Non-pigmented ciliary epithelial cell (primary cell): Measurements from ENCODE around the gene NUPR1.
"Not testable (repeated sequence)": the region's sequence is repeated elsewhere in the genome, so short reads cannot be mapped to it uniquely, and the experiment has no call there.

Source experiments
- DNase-seq: peaks from one replicate; pipeline ENCODE4 v3.0.0-alpha.2; 2010; ENCODE audit warnings: low read depth

The NUPR1 gene

DNA sequence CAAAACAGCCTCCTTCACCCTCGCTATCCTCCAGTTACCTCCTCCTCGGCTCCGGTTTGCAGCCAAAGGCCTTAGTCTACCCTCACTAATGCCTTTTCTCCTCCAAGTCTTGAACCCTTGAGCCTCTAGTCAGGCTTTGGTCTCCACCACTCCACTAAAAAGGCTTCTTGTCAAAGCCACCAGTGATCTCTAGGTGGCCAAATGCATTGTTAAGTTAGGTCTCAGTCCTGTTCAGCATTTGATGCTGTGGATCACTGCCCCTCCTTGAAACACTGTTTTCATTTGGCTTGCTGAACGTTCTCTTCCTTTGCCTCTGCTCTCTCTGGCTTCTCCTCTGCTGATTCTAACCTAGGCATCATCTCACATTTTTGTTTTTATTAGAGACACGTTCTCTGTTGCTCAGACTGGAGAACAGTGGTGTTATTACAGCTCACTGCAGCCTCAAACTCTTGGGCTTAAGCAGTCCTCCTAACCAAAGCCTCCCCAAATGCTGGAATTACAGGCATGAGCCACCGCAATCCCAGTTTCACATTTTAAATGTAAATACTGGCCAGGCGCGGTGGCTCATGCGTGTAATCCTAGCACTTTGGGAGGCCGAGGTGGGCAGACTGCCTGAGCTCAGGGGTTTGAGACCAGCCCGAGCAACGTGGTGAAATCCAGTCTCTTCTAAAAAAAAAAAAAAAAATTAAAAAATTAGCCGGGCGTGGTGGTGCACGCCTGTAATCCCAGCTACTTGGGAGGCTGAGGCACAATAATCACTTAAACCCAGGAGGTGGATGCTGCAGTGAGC is 16.1 kb upstream of the NUPR1 start:
- DNase-seq, result no peak

DNA sequence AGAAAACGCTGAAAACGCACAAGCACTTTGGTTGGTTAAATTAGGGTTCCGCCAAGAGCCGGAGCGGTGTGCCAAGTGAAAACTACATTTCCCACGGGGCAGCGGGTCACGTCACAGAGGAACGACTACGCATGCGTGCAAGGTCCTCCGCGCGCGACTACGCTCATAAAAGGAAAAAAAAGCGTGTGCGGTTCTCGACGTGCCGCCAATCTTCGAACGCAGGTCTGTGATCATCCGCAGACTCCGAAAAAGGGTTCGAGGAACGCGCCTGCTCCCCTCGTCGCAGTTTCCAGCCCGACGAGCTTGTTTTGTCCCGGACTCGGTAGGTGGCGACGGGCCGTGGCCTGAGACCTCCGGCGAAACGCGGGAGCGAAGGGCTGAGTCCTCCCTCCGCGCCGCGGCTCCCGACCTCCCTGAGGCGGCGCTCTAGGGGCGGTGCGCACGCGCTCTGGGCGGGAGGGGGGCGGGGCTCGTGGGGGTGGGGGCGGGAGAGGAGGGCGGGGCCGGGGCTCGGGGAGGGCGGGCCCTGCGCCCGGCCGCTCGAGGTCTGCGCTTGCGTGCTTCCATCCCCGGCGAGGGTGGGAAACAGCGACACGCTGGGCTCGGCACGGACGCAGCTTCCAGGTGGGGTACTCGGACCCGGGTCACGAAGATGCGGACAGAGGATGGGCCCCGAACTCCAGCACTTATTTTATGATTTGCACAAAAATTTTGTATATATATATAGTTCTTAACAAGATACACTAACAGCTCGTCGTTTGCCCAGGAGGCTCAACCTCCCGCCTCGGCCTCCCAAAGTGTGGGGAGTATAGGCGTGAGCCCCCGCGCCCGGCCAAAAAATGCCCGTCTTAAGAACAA is 15.2 kb upstream of the NUPR1 start, which contains the start of gene SGF29:
Gene SGF29 (plus strand): TSS at position 145 of the 858 bp plus-strand sequence. CDS start 27,150 bp downstream, outside the sequence.
- no peak for DNase-seq

DNA sequence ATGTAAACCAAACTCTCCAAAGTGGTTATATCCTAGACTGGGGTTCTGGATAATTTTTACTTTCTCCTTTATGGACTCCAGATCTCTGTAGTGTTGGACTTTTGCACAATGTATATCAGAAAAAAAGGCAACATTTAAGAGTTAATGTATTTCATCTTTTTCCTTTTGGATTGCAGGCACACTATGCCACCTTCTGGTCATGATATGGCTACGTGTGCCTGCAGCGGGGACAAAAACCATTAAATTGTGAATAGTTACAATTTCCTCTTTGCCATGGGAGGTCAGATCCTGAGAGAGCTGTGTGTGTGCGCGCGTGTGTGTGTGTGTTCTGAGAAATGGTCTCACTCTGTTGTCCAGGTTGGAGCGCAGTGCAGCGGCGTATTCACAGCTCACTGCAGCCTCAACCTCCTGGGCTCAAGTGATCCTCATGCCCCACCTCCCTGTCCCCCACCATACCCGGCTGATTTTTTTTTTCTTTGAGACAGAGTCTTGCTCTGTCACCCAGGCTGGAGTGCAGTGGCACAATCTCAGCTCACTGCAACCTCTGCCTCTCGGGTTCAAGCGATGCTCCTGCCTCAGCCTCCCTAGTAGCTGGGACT is 10.6 kb upstream of the NUPR1 start:
- no peak for DNase-seq

DNA sequence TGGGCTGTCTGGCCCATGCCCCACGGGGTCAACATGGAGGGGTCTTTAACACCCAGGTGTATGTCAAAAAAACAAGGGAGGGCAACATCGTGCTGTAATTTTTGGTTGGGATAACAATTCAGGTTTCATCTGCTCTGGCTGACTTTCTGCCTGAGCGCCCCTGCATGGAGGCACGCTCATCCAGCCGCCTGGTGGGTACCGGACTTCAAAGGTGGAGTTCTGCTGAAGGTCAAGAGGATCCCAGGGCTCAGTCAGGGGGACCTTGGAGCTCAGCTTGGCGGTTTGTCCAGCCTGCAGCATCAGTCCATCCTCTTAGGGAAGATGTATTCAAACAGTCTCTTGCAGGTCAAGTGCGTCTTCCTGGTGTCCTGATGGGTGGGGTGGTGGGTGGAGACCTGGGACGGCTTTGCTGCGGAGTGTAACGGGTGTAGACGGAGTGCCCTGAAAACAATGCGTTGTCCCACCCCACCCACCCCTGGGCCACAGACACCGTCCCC is 9.6 kb upstream of the NUPR1 start:
- no peak for DNase-seq

DNA sequence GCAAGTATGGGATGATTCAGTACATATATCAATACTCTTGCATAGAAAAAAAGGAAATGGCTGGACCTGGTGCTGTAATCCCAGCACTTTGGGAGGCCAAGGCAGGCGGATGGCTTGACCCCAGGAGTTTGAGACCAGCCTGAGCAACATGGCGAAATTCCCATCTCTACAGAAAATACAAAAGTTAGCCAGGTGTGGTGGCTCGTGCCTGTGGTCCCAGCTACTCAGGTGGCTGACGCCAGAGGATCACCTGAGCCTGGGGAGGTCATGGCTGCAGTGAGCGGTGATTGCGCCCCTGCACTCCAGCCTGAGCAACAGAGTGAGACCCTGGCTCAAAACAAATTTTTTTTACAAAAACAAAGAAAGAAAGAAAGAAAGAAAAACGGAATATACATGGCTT is 7.9 kb upstream of the NUPR1 start:
- no peak for DNase-seq

DNA sequence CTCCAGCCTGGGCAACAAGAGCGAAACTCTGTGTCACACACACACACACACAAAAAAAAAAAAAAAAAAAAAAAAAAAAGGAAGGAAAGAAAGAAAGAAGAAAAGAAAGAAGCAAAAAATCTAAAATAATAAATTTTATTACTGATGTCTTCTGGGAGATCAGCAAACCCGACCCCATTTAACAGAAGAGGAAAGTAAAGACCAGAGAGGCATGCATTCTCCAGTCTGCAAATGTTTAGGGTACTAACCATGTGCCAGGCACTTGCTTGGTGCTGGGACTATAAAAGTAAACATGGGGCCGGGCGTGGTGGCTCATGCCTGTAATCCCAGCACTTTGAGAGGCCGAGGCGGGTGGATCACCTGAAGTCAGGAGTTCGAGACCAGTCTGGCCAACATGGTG is 7.2 kb upstream of the NUPR1 start:
- not testable (repeated sequence) for DNase-seq

DNA sequence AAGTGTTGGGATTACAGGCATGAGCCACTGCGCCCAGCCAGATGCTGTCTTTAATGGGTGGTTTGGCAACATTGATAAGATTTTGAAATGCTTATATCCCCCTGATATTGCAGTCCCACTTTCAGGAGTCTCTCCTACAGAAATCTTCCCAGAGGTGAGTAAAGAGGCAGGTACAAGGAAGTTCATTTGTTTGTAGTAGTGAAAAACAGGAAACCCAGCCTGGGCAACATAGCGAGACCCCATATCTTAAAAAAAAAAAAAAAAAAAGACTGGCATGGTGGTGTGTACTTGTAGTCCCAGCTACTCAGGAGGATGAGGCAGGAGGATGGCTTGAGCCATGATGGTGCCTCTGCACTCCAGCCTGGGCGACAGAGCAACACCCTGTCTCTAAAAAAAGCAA is 6.2 kb upstream of the NUPR1 start:
- no peak for DNase-seq

DNA sequence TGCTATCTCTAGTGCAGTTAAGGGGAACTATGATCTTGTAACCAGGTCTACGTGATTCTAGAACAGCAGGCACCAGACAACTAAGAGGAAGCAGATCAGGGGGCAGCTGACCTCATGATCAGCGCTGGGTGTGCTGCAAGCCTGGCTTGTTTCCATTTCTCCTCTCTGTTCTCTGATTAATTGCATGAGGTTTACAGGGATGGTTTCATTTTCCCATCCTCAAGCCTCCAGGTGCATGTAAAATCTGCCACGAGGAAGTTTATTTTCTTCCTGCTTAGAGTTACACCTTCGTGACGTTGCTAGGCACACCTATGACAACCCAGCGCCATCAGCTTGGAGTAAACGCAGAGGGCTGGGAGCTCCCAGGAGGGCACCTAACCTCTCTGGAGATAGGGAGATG is 4.3 kb upstream of the NUPR1 start:
- no peak for DNase-seq

DNA sequence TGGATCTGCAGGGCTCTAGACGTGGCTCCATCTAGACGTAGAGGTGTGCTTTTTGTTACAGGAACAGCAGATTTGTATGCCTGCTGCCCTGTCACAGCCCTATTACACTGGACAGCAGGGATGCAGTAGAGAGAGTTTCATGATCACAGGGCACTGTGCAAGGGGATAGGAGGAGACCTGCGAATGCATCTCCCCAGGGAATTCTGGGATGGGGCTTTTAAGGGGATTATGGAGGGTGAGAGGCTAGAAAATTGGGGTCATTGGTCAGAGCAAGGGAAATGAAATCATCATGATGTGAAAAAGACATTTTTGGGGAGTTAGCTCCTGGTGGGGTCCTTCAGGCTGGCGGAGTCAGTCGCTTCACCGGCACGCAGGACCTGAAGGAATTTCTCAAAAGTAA is 3.9 kb upstream of the NUPR1 start:
- no peak for DNase-seq

DNA sequence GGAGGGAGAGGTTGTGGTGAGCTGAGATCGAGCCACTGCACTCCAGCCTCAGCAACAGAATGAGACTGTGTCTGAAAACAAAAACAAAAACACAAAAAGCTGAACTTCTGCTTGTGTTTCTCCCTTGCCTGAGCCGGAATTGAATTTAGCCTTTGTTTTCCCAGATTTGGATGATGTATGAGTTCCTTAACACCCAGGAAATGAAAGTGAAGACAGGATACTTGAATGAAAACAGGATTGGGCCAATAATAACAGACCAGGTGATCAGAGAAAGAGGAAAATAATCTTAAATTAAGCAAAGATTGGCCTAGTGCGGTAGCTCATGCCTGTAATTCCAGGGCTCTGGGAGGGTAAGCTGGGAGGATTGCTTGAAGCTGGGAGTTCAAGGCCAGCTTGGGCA is 1.6 kb upstream of the NUPR1 start:
- no peak for DNase-seq

DNA sequence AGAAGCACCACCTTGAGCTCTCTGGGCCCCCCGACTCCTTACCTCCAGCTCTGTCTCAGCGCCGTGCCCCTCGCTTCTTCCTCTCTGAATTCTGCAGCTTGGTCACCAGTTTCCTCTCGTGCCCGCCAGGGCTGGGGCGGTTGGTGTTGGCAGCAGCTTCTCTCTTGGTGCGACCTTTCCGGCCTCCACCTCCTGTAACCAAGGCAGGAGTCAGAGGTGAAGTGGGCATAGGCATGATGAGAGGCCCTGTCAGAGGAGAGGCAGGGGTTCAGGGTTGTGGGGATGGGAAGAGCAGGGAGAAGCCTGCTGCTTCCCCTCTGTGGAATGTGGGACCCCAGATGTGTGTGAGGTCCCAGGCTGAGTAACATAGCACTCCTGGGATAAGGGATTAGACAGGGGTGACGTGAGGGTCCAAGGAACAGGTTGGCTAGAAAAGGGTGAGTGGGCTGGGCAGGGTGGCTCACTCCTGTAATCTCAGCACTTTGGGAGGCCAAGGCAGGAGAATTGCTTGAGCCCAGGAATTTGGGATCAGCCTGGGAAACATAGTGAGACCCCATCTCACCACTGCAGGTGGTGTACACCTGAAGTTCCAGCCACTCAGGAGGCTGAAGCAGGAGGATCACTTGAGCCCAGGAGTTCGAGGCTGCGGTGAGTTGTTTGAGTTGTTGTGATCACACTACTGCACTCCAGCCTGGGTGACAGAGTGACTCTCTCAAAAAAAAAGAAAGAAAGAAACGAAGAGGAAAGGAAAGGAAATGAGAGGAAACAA is 626 bp downstream of the NUPR1 start:
- DNase-seq, result no peak

DNA sequence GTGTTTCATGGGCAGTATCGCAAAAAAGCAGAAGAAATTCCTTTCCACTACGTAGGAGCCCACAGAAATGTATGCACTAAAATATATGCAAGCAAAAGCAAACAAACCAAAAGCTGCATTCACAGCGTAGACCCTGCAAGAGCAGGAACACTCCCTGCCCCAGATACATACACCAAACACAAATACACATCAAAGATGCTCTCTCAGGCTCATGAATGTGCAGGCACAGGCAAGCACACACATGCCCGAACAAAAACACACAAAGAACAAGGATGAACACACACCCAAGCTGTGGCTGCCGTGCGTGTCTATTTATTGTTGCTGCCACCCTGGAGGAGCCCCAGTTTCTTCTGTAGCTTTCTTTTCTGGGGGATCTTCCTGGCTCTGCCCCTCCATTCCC is 1.7 kb downstream of the NUPR1 start:
- DNase-seq, result no peak

DNA sequence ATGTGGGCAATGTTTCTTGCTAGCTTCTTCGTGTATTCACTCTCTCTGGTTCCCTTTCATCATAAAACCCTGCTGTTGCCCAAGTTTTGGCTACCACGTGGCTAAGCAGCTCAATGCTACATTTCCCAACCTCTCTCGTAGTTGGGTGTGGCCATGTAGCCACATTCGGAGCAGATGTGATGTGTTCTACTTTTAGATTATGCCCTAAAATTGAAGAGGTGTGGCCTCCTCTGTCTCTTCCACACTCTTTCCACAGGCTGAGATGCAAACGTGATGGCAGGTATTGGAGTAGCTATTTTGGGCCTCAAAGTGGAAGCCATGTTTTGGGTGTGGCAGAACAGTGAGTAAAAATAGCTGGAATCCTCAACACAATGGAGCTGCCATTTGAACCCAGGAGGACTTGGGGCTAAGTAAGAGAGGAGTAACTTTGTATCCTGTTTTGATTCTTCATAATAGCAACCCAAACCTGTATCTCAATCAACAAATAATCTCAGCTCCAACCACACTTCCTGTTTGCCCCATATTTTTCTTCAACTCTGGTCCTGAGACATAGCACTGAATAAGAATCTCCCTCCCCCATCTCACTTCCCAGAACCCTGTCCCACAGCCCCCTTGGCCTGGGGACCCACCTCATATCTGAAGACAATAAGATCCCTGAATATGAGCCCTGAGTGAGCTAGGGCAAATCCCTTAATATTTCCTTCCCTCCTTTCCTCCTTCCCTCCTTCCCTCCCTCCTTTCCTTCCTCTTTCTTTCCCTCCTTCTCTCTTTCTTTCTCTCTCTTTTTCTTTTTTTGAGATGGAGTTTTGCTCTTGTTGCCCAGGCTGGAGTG is 4.0 kb downstream of the NUPR1 start:
- DNase-seq, result no peak

DNA sequence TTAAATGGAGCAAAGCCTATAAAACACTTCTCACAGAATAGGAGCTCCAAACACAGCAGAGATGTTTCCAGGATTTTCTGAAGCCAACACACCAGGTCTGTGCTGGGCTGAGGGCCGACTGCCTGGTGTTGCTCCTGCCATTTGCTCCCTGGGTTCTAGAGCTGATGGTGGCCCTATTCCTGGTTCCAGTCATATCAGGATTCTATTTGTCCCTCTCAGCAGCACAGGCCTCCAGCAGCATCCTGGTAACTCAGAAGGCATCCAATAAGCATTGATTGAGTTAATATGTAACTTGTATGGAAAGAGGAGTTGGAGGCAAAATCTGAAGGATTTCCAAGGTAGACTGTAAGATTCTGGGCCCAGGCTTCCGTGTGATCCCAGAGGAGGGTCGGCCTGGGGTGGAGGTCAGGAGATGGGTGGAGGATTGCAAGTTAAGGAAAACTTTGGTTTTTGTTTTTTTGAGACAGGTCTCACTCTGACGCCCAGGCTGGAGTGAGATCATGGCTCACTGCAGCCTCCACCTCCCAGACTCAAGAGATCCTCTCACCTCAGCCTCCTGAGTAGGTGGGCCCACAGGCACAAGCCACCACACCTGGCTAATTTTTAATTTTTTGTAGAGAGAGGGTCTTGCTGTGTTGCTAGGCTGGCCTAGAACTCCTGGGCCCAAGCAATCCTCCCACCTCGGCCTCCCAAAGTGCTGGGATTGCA is 5.7 kb downstream of the NUPR1 start:
- no peak for DNase-seq

DNA sequence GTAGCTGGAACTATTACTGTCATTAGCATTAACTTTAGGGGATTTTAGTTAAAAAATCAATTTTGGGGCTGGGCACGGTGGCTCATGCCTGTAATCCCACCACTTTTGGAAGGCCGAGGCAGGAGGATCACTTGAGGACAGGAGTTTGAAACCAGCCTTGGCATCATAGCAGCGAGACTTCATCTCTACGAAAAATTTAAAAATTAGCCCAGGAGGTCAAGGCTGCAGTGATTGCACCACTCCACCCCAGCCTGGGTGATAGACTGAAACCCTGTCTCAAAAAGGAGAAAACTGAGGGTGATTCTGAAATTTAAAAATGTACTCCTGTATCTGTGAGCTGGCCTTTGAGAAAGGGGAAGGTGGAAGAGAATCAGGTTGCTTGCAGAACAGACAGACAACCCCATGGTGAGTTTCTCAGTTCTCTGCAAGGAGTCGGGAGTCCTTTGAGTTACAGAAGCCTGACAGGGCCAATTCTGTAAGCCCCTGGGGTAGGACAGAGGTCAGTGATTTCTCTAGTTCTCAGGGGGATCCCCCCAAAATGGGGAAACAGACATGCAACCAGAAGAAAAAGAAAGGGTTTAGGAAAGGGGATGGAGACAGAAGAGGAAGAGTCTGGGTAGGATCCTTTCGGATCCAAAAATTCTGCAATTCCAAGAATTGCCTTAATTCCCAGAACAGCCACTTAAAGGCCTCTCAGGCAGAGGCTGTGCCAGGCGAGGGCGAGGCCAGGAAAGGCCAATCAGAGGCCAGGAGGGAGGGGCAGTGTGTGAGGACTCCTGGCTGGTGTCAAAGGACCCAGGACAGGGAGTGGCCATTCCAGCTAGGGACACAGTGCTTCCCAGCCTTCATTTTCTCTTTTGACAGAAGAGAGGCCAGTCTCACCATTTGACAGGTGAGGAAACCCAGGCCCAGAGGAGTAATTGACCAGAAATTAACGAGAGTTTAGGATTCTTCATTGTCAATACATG is 6.7 kb downstream of the NUPR1 start:
- DNase-seq, result no peak

DNA sequence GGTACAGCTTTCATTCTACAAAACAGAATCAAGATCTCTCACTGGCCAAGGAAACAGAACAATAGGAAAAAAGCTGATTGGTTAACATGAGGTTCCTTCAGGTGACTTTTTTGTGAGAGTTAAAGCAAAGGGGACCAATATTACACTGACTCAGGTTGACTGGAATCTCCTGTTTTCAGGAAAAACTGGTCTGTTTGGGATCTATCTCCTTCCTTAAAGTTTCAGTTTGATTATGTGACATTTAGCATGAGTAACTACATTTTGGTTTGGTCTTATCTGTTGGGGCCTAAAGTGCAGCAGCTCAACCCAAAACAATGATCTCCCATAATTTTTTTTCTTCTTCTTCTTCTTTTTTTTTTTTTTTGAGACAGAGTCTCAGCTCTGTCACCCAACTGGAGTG is 9.7 kb downstream of the NUPR1 start:
- no peak for DNase-seq

DNA sequence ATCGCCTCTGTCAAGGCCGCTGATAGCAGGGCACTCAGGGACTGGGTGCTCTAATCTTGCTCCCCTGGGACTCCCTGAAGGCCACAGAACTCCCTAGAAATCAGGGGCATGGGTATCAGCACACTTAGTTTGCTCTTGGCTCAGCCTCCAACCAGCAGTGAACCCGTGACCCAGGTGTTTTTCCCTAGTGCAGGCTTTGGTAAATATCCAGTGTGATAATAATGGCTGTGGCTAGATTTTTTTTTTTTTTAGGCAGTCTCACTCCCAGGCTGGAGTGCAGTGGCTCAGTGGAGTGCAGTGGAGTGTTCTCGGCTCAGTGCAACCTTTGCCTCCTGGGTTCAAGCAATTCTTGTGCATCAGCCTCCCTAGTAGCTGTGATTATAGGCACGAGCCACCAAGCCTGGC is 10.3 kb downstream of the NUPR1 start:
- DNase-seq, result no peak

DNA sequence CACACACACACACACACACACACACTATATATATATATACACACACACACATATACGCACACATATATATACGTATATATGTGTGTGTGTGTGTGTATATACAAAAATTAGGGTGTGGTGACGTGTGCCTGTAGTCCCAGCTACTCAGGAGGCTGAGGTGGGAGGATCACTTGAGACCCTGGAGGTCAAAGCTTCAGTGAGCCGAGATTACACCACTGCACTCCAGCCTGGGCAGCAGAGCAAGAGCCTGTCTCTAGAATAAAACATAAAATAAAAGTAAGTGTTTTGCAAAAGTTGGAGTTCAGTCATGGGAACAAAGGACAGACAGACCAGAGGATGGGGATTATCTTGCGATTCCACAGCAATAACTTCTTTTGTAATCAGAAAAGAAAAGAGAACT is 10.8 kb downstream of the NUPR1 start:
- DNase-seq, result no peak

DNA sequence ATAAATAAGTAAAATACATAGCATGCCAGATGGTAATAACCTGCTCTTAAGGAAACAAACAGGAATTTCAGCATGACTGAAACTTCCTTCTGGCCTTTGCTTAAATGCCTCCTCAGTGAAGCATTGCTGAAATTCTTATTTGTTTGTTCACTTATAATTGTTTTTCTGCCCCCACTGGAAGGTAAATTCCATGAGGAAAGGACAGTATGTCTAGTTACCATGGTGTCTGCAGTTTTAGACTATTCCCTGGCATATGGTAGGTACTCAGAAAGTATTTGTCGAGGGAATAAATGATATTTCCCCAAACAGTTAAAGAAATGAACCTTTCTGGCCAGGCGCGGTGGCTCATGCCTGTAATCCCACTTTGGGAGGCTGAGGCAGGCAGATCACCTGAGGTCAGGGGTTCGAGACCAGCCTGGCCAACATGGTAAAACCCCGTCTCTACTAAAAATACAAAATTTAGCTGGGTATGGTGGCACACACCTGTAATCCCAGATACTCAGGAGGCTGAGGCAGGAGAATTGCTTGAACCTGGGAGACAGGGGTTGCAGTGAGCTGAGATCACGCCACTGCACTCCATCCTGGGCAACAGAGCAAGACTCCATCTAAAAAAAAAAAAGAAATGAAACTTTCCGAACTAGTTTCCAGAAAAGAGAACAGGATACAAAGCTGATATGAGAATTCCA is 11.5 kb downstream of the NUPR1 start:
- DNase-seq, result not testable (repeated sequence)
